Keratinocyte (primary cell): ENCODE measurements around the gene SNAPC1. TPM values are rescaled to one million over a fixed set of nuclear protein-coding genes. Genes with fewer than 3 reads are reported as not detected.

Source experiments
- DNase-seq: peaks from one replicate; pipeline ENCODE4 v3.0.0-alpha.2; 2011; ENCODE audit warnings: low read depth, missing footprints, low spot score
- FAIRE-seq: peaks from 2 replicates; lab custom pipeline; 2011; peaks lifted over from hg19 to GRCh38; lab: Jason Lieb, UNC
- H2AFZ ChIP-seq: 2 replicates; pipeline ENCODE4 v1.6.0; 2012; ENCODE audit warnings: low read length, control low read depth, inconsistent platforms; ENCODE audit not compliant: control insufficient read depth
- H3K27ac ChIP-seq: 2 replicates; pipeline ENCODE4 v1.5.1; 2011; ENCODE audit warnings: low read length; ENCODE audit not compliant: control insufficient read depth, insufficient read depth
- H3K27me3 ChIP-seq: 3 replicates; pipeline ENCODE4 v1.6.0; 2011; ENCODE audit warnings: low read length; ENCODE audit not compliant: control insufficient read depth, insufficient read depth; ENCODE audit errors: extremely low read depth
- H3K36me3 ChIP-seq, 2 experiments: 2 replicates in 1 of 2; 3 replicates in 1 of 2; pipeline ENCODE4 v1.5.1; 2011; ENCODE audit warnings: low read length in 2 of 2, mild to moderate bottlenecking in 1 of 2; ENCODE audit not compliant: control insufficient read depth in 2 of 2, insufficient read depth in 2 of 2; ENCODE audit errors: extremely low read depth in 1 of 2
- H3K4me1 ChIP-seq: 3 replicates; pipeline ENCODE4 v1.5.1; 2011; ENCODE audit warnings: low read length; ENCODE audit not compliant: control insufficient read depth, insufficient read depth; ENCODE audit errors: extremely low read depth
- H3K4me2 ChIP-seq: 3 replicates; pipeline ENCODE4 v1.6.0; 2011; ENCODE audit warnings: low read depth, low read length; ENCODE audit not compliant: control insufficient read depth, insufficient read depth; ENCODE audit errors: extremely low read depth
- H3K4me3 ChIP-seq, 3 experiments: fragments of 200-600 bp in 1 of 3; sonication (generic) in 1 of 3; 2 replicates in 2 of 3; 3 replicates in 1 of 3; pipeline ENCODE4 v1.5.1; 2011 to 2016; ENCODE audit warnings: low read length in 3 of 3, mild to moderate bottlenecking in 3 of 3, control low read depth in 2 of 3, inconsistent platforms in 1 of 3, low read depth in 1 of 3, mixed read lengths in 1 of 3, mixed run types in 1 of 3, moderate library complexity in 1 of 3; ENCODE audit not compliant: control insufficient read depth in 2 of 3, insufficient read depth in 2 of 3; ENCODE audit errors: extremely low read depth in 1 of 3
- H3K79me2 ChIP-seq: 2 replicates; pipeline ENCODE4 v1.6.0; 2012; ENCODE audit warnings: low read length; ENCODE audit not compliant: control insufficient read depth, insufficient read depth
- H3K9ac ChIP-seq: 3 replicates; pipeline ENCODE4 v1.6.0; 2011; ENCODE audit warnings: low read length; ENCODE audit not compliant: control insufficient read depth, insufficient read depth; ENCODE audit errors: extremely low read depth
- H3K9me1 ChIP-seq: 3 replicates; pipeline ENCODE4 v1.6.0; 2011; ENCODE audit warnings: low read length; ENCODE audit not compliant: control insufficient read depth, insufficient read depth; ENCODE audit errors: extremely low read depth
- H3K9me3 ChIP-seq: 2 replicates; pipeline ENCODE4 v1.5.1; 2012; ENCODE audit warnings: low read depth, low read length; ENCODE audit not compliant: control insufficient read depth
- H4K20me1 ChIP-seq: 3 replicates; pipeline ENCODE4 v1.6.0; 2011; ENCODE audit warnings: low read length; ENCODE audit not compliant: control insufficient read depth, insufficient read depth; ENCODE audit errors: extremely low read depth
- CTCF ChIP-seq, 3 experiments: IDR thresholded peaks in 1 of 3; conservative IDR thresholded peaks in 1 of 3; optimal IDR thresholded peaks in 1 of 3; 2 replicates in 2 of 3; 3 replicates in 1 of 3; pipeline versions ENCODE3 to v1.5.1; 2011; ENCODE audit warnings: low read length in 3 of 3, mild to moderate bottlenecking in 3 of 3, moderate library complexity in 2 of 3, control low read depth in 1 of 3, inconsistent platforms in 1 of 3; ENCODE audit not compliant: insufficient read depth in 2 of 3; ENCODE audit errors: extremely low read depth in 1 of 3
- EZH2 ChIP-seq: IDR thresholded peaks from one replicate; pipeline ENCODE4 v1.6.1; 2012; ENCODE audit warnings: inconsistent platforms, mild to moderate bottlenecking, low read length, moderate library complexity
- dilution Hi-C: fragments of 300-500 bp; cut with MboI; formaldehyde crosslinking; loops from one replicate; pipeline ENCODE4 v1.7.0; 2020; ENCODE audit warnings: low sequenced_read_pairs; ENCODE audit not compliant: extremely low pct_ligation_motif_present
- polyA plus RNA-seq, 5 experiments: library from polyadenylated mRNA; depleted of rRNA in 3 of 5; stranded (reverse) in 3 of 5; stranded (forward) in 1 of 5; unstranded in 1 of 5; fragments of >200 nt; gene quantifications; 1 replicate in 1 of 5; 2 replicates in 3 of 5; 3 replicates in 1 of 5; pipeline versions ENCODE4 v1.2.1 to v1.2.3, GENCODE V29; 2011 to 2012; ENCODE audit warnings: missing spikeins in 2 of 5, low read depth in 1 of 5, low replicate concordance in 1 of 5

Gene SNAPC1
- polyA plus RNA-seq, 1 donor (not counting 4 experiments of a cell fraction or from before 2014, with no cell fraction given): 17.7 TPM

- no peaks in the 10 kb centered on the region for H3K27me3 ChIP-seq
- dilution Hi-C loops: no loop called here
- no peak overlapping the region for H3K4me3 ChIP-seq
- no peak for DNase-seq
- H3K9ac ChIP-seq: no peak overlapping the region
- H3K9me3 ChIP-seq: no peaks in the 10 kb centered on the region
- TF ChIP-seq EZH2 (no peak), CTCF (optimal IDR thresholded peaks at IDR 0.05 in 1 of 3, IDR thresholded peaks at IDR 0.05 in 1 of 3, conservative IDR thresholded peaks at IDR 0.05 in 1 of 3; ENCODE audit: extremely low read depth in 1 of 3, insufficient read depth in 2 of 3, low read length in 3 of 3) (no peak)
- no peak overlapping the region for H3K27ac ChIP-seq
- no peaks in the 10 kb centered on the region for H3K9me1 ChIP-seq
- H4K20me1 ChIP-seq: peaks cover 20% of the 10 kb centered on the region
- peaks cover 0 to 14% of the 10 kb centered on the region in 2 experiments for H3K36me3 ChIP-seq
- no peak overlapping the region for H3K4me2 ChIP-seq
- no peak for FAIRE-seq
- peaks cover 6% of the 10 kb centered on the region for H3K4me1 ChIP-seq
- no peak overlapping the region for H2AFZ ChIP-seq
- peaks cover 87% of the 10 kb centered on the region for H3K79me2 ChIP-seq
Measured at GRCh38 chr14:61716956-61717355, 45.3 kb upstream of the SNAPC1 start.

- dilution Hi-C loops: no loop called here
- DNase-seq (no peak), FAIRE-seq (no peak)
- Histone ChIP-seq H3K9ac (no peak overlapping the region), H3K4me1 (peaks cover 6% of the 10 kb centered on the region), H3K9me1 (no peaks in the 10 kb centered on the region), H3K36me3 (peaks cover 0 to 18% of the 10 kb centered on the region in 2 experiments), H3K4me3 (no peak overlapping the region), H3K79me2 (peaks cover 81% of the 10 kb centered on the region), H3K27ac (no peak overlapping the region), H3K9me3 (no peaks in the 10 kb centered on the region), H4K20me1 (peaks cover 18% of the 10 kb centered on the region), H3K4me2 (no peak overlapping the region), H3K27me3 (no peaks in the 10 kb centered on the region), H2AFZ (no peak overlapping the region)
- no peak for TF ChIP-seq CTCF (optimal IDR thresholded peaks at IDR 0.05 in 1 of 3, IDR thresholded peaks at IDR 0.05 in 1 of 3, conservative IDR thresholded peaks at IDR 0.05 in 1 of 3; ENCODE audit: extremely low read depth in 1 of 3, insufficient read depth in 2 of 3, low read length in 3 of 3)
- TF ChIP-seq EZH2: no peak
Measured at GRCh38 chr14:61718039-61718438, 44.2 kb upstream of the SNAPC1 start.
